Activated naive CD8-positive, alpha-beta T cell (primary cell): ENCODE results near the gene NAXE.

Experiments used
- H3K27ac Mint-ChIP-seq: one replicate; pipeline ENCODE4 v1.8.0; 2021; ENCODE audit warnings: mixed read lengths
- H3K27me3 Mint-ChIP-seq: one replicate; pipeline ENCODE4 v1.8.0; 2021; ENCODE audit warnings: mixed read lengths
- H3K36me3 Mint-ChIP-seq: one replicate; pipeline ENCODE4 v1.8.0; 2021; ENCODE audit warnings: mixed read lengths
- H3K4me1 Mint-ChIP-seq: one replicate; pipeline ENCODE4 v1.8.0; 2021; ENCODE audit warnings: low read depth, mixed read lengths
- H3K4me3 Mint-ChIP-seq: one replicate; pipeline ENCODE4 v1.8.0; 2021; ENCODE audit warnings: mild to moderate bottlenecking, mixed read lengths
- H3K9me3 Mint-ChIP-seq: one replicate; pipeline ENCODE4 v1.8.0; 2021; ENCODE audit warnings: low read depth, mixed read lengths

NAXE gene

GRCh38 chr1:156638189-156638985 is 46.8 kb downstream of the NAXE start:
- H3K27ac Mint-ChIP-seq, result no peak overlapping the region
- no peaks in the 10 kb centered on the region for H3K36me3 Mint-ChIP-seq
- H3K9me3 Mint-ChIP-seq, result no peaks in the 10 kb centered on the region
- no peak overlapping the region for H3K4me3 Mint-ChIP-seq
- H3K4me1 Mint-ChIP-seq, result peaks cover 21% of the 10 kb centered on the region
- H3K27me3 Mint-ChIP-seq, result peaks cover 44% of the 10 kb centered on the region

- H3K4me1 Mint-ChIP-seq, result peaks cover 32% of the 10 kb centered on the region
- no peak overlapping the region for H3K27ac Mint-ChIP-seq
- H3K36me3 Mint-ChIP-seq, result no peaks in the 10 kb centered on the region
- no peak overlapping the region for H3K4me3 Mint-ChIP-seq
- peaks cover 46% of the 10 kb centered on the region for H3K27me3 Mint-ChIP-seq
- H3K9me3 Mint-ChIP-seq, result no peaks in the 10 kb centered on the region
Measured at GRCh38 chr1:156639601-156640101, 48.1 kb downstream of the NAXE start.

GRCh38 chr1:156640842-156641706 is 49.5 kb downstream of the NAXE start:
- Mint-ChIP-seq H3K4me1 (peaks cover 32% of the 10 kb centered on the region), H3K27me3 (peaks cover 54% of the 10 kb centered on the region), H3K9me3 (no peaks in the 10 kb centered on the region), H3K27ac (no peak overlapping the region), H3K4me3 (peak overlapping the region; percentile 71), H3K36me3 (no peaks in the 10 kb centered on the region)

GRCh38 chr1:156641761-156642264 is 50.2 kb downstream of the NAXE start, which contains the start of gene BCAN:
BCAN (plus strand) TSS chr1:156642117; CDS start chr1:156646055, 3,938 bp downstream.
- H3K36me3 Mint-ChIP-seq, result no peaks in the 10 kb centered on the region
- H3K4me3 Mint-ChIP-seq, result peak within 1 kb of the TSS; percentile 71
- no peaks in the 10 kb centered on the region for H3K9me3 Mint-ChIP-seq
- H3K4me1 Mint-ChIP-seq, result peaks cover 32% of the 10 kb centered on the region
- H3K27ac Mint-ChIP-seq, result no peak within 1 kb of the TSS
- H3K27me3 Mint-ChIP-seq, result peaks cover 50% of the 10 kb centered on the region

- peak overlapping the region; percentile 69 for H3K4me3 Mint-ChIP-seq
- H3K9me3 Mint-ChIP-seq, result no peaks in the 10 kb centered on the region
Measured at GRCh38 chr1:156642265-156643048, 50.9 kb downstream of the NAXE start.

GRCh38 chr1:156643049-156643777 is 51.6 kb downstream of the NAXE start:
- H3K27ac Mint-ChIP-seq, result no peak overlapping the region
- H3K27me3 Mint-ChIP-seq, result peaks cover 54% of the 10 kb centered on the region
- H3K36me3 Mint-ChIP-seq, result no peaks in the 10 kb centered on the region
- H3K4me1 Mint-ChIP-seq, result peaks cover 32% of the 10 kb centered on the region
- H3K4me3 Mint-ChIP-seq, result peak overlapping the region; percentile 69
- no peaks in the 10 kb centered on the region for H3K9me3 Mint-ChIP-seq

More at GRCh38 chr1:156642265-156643048, 50.9 kb downstream of the NAXE start:
- Mint-ChIP-seq H3K27ac (no peak overlapping the region), H3K4me1 (peaks cover 32% of the 10 kb centered on the region), H3K36me3 (no peaks in the 10 kb centered on the region), H3K27me3 (peaks cover 50% of the 10 kb centered on the region)

GRCh38 chr1:156643778-156644092 is 52.2 kb downstream of the NAXE start:
- Mint-ChIP-seq H3K27me3 (peaks cover 53% of the 10 kb centered on the region), H3K27ac (no peak overlapping the region), H3K4me3 (no peak overlapping the region), H3K4me1 (peaks cover 32% of the 10 kb centered on the region), H3K9me3 (no peaks in the 10 kb centered on the region), H3K36me3 (no peaks in the 10 kb centered on the region)
